Glutamatergic neuron (in vitro differentiated cells): ENCODE measurements around the gene TNNC2. TPM values are rescaled to one million over a fixed set of nuclear protein-coding genes. Genes with fewer than 3 reads are reported as not detected.

Experiments
- DNase-seq: peaks from one replicate; pipeline ENCODE4 v3.0.0; 2022
- H3K27ac Mint-ChIP-seq: one replicate; pipeline ENCODE4 v1.8.0; 2020; ENCODE audit warnings: mild to moderate bottlenecking, mixed read lengths, inconsistent platforms; ENCODE audit not compliant: unreplicated experiment
- H3K27me3 Mint-ChIP-seq: one replicate; pipeline ENCODE4 v1.8.0; 2020; ENCODE audit warnings: mild to moderate bottlenecking, moderate library complexity, mixed read lengths, inconsistent platforms; ENCODE audit not compliant: unreplicated experiment
- H3K36me3 Mint-ChIP-seq: one replicate; pipeline ENCODE4 v1.8.0; 2020; ENCODE audit warnings: mild to moderate bottlenecking, mixed read lengths, inconsistent platforms; ENCODE audit not compliant: unreplicated experiment
- H3K4me1 Mint-ChIP-seq: one replicate; pipeline ENCODE4 v1.8.0; 2020; ENCODE audit warnings: mild to moderate bottlenecking, low read depth, mixed read lengths, inconsistent platforms; ENCODE audit not compliant: unreplicated experiment
- H3K4me3 Mint-ChIP-seq: one replicate; pipeline ENCODE4 v1.8.0; 2020; ENCODE audit warnings: mild to moderate bottlenecking, mixed read lengths, inconsistent platforms; ENCODE audit not compliant: unreplicated experiment
- H3K9me3 Mint-ChIP-seq: one replicate; pipeline ENCODE4 v1.8.0; 2020; ENCODE audit warnings: mild to moderate bottlenecking, moderate library complexity, mixed read lengths, inconsistent platforms; ENCODE audit not compliant: unreplicated experiment
- CTCF ChIP-seq: fragments of 200-600 bp; sonication (generic); IDR thresholded peaks from one replicate; pipeline ENCODE4 v1.5.0; 2021; ENCODE audit not compliant: partially characterized antibody, unreplicated experiment
- total RNA-seq: library from RNA; stranded (reverse); fragmentation: NEBNext Ultra II Directional; extraction: Animal tissue kit (Norgen Biotek cat#: 25700); gene quantifications from one replicate; pipeline ENCODE4 v1.2.1, GENCODE V29; 2021; ENCODE audit not compliant: unreplicated experiment

The TNNC2 gene
- total RNA-seq, 1 donor from 2014 or later, result 0.64 TPM

DNA sequence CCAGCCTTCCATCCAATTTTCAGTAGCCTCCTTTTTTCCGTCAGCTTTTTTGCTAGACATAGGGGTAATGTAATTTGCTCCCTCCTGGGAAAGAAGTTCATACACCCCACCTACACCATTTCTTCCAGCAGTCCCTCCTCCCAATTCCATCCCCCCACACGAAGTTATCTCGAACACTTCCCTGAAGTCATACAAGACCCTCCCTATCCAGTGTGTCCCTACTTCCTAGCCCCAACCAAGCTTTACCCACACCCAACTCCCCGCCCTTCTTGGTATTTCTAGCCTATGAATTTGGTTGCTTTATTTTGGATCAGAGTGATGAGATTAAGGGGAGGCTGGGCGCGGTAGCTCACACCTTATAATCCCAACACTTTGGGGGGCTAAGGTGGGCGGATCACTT lies 13.6 kb downstream of the TNNC2 start:
- Mint-ChIP-seq H3K36me3 (no peaks in the 10 kb centered on the region), H3K9me3 (peaks cover 7% of the 10 kb centered on the region), H3K27ac (no peak overlapping the region), H3K4me1 (peaks cover 6% of the 10 kb centered on the region), H3K27me3 (peaks cover 8% of the 10 kb centered on the region), H3K4me3 (peak overlapping the region; percentile 87)
- TF ChIP-seq CTCF, result no peak
- no peak for DNase-seq

- H3K9me3 Mint-ChIP-seq, result peaks cover 7% of the 10 kb centered on the region
- peak overlapping the region; percentile 87 for H3K4me3 Mint-ChIP-seq
- no peak for DNase-seq
- peaks cover 6% of the 10 kb centered on the region for H3K4me1 Mint-ChIP-seq
- H3K27ac Mint-ChIP-seq, result no peak overlapping the region
- H3K27me3 Mint-ChIP-seq, result peaks cover 8% of the 10 kb centered on the region
- H3K36me3 Mint-ChIP-seq, result no peaks in the 10 kb centered on the region
- TF ChIP-seq CTCF, result no peak
These were observed 14.1 kb downstream of the TNNC2 start for GRCh38 chr20:45813006-45813340.

DNA sequence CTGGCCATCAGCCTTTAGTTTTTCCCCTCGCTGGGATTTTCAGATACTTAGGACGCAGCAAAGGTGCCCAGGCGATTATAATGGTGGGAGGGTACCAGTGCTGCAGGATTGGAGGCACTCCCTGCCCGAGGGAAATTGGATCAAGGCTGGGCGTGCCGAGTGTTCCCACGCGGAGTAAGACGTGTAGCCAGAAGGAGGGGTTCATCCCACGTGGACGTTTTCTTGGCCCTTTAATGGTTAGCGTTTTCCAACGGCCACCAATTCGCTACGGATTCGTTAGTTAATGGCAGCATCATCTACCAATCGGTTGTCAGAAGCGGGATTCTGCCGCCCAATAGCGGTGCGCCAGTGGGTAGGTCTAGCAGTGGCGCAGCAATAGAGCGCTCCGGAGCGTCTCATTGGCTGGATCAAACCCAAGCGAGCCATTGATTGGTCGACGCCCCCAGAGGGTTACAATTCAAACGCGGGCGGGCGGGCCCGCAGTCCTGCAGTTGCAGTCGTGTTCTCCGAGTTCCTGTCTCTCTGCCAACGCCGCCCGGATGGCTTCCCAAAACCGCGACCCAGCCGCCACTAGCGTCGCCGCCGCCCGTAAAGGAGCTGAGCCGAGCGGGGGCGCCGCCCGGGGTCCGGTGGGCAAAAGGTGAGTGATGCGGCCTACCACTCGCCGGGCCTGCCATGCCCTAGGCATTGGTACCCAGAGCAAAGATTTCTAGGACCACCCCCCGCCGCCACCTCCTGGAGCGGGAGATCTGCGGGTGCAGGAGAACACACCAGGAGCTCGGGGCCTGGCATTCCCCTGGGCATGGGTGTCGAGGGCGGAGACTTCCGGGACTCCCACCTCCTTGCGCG lies 14.7 kb downstream of the TNNC2 start, which contains the start of gene UBE2C:
Gene UBE2C (plus strand): TSS at position 488 of the 849 bp plus-strand sequence. CDS start 52 bp downstream, at position 540.
- Mint-ChIP-seq H3K4me1 (peaks cover 6% of the 10 kb centered on the region), H3K27me3 (peaks cover 8% of the 10 kb centered on the region), H3K9me3 (peaks cover 7% of the 10 kb centered on the region), H3K27ac (no peak within 1 kb of the TSS), H3K4me3 (peak within 1 kb of the TSS; percentile 87), H3K36me3 (no peaks in the 10 kb centered on the region)
- peak; percentile 95 for DNase-seq
- TF ChIP-seq CTCF, result no peak

- Mint-ChIP-seq H3K36me3 (no peaks in the 10 kb centered on the region), H3K4me3 (no peak overlapping the region), H3K4me1 (peaks cover 3% of the 10 kb centered on the region), H3K27me3 (peaks cover 6% of the 10 kb centered on the region), H3K9me3 (peaks cover 4% of the 10 kb centered on the region), H3K27ac (no peak overlapping the region)
- no peak for TF ChIP-seq CTCF
- no peak for DNase-seq
These were observed 16.7 kb downstream of the TNNC2 start for GRCh38 chr20:45810191-45810970.
